ENCODE data around the gene TUBB8B. TPM values are rescaled to one million over a fixed set of nuclear protein-coding genes. Genes with fewer than 3 reads are reported as not detected.
"Not testable (repeated sequence)": the region's sequence is repeated elsewhere in the genome, so short reads cannot be mapped to it uniquely, and the experiment has no call there.

Gene TUBB8B
- polyA plus RNA-seq, 4 donors, result 0.52 to 1.4 (median 0.80) TPM

- DNase-seq (ENCODE audit: low read depth in 4 of 4, low spot score in 2 of 4), result not testable (repeated sequence)
Observed at GRCh38 chr18:48696-49095, 719 bp downstream of the TUBB8B start.

GRCh38 chr18:13177-13576, 36.2 kb downstream of the TUBB8B start:
- DNase-seq (ENCODE audit: low read depth in 4 of 4, low spot score in 2 of 4), result not testable (repeated sequence)

- DNase-seq (ENCODE audit: low read depth in 4 of 4, low spot score in 2 of 4), result not testable (repeated sequence)
Observed at GRCh38 chr18:12773-13172, 36.6 kb downstream of the TUBB8B start.

- not testable (repeated sequence) for DNase-seq (ENCODE audit: low read depth in 4 of 4, low spot score in 2 of 4)
Observed at GRCh38 chr18:11383-12274, 37.8 kb downstream of the TUBB8B start.

- not testable (repeated sequence) for DNase-seq (ENCODE audit: low read depth in 4 of 4, low spot score in 2 of 4)
Observed at GRCh38 chr18:10624-11184, 38.7 kb downstream of the TUBB8B start.

DNA sequence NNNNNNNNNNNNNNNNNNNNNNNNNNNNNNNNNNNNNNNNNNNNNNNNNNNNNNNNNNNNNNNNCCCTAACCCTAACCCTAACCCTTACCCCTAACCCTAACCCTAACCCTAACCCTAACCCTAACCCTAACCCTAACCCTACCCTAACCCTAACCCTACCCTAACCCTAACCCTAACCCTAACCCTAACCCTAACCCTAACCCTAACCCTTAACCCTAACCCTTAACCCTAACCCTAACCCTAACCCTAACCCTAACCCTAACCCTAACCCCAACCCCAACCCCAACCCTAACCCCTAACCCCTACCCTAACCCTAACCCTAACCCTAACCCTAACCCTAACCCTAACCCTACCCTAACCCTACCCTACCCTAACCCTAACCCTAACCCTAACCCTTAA, 39.5 kb downstream of the TUBB8B start:
- DNase-seq (ENCODE audit: low read depth in 4 of 4, low spot score in 2 of 4), result not testable (repeated sequence)

Other genes starting within 250 kb of the TUBB8B start
- 10 to 100 TPM; 52.9 to 63.9 (median 59.5) TPM for gene USP14, start 108.9 kb upstream of the TUBB8B start, polyA plus RNA-seq (ENCODE audit: insufficient read length in 4 of 4)
- 100 to 1,000 TPM in 2 of 4 donors, 10 to 100 TPM in 2; 52.8 to 137 (median 84.1) TPM for gene THOC1, start 218.4 kb upstream of the TUBB8B start, polyA plus RNA-seq (ENCODE audit: insufficient read length in 4 of 4)

Measured in left renal cortex interstitium (tissue), 4 donors.